GM12878 (cell line): ENCODE results near the gene KLHL35. TPM values are rescaled to one million over a fixed set of nuclear protein-coding genes. Genes with fewer than 3 reads are reported as not detected.

Experiments
- ATF3 ChIP-seq: IDR thresholded peaks from 2 replicates; pipeline ENCODE4 v1.6.1; 2011; ENCODE audit warnings: low read depth, mild to moderate bottlenecking, low read length, moderate library complexity, borderline replicate concordance; ENCODE audit errors: extremely low read depth
- BHLHE40 ChIP-seq, 2 experiments: fragments of 450-650 bp in 1 of 2; IDR thresholded peaks; 2 replicates each; pipeline ENCODE4 v1.6.1; 2011 to 2017; ENCODE audit warnings: low read depth in 2 of 2, borderline replicate concordance in 1 of 2, improper control_type of control experiment in 1 of 2, low read length in 1 of 2, mild to moderate bottlenecking in 1 of 2
- CBX3 ChIP-seq: fragments of 200-600 bp; sonication (generic); IDR thresholded peaks from 2 replicates; pipeline ENCODE4 v1.6.1; 2016; ENCODE audit warnings: low read depth, borderline replicate concordance
- CHD4 ChIP-seq: fragments of 200-600 bp; sonication (generic); IDR thresholded peaks from 2 replicates; pipeline ENCODE4 v1.6.1; 2016; ENCODE audit warnings: mild to moderate bottlenecking
- DPF2 ChIP-seq: fragments of 450-650 bp; IDR thresholded peaks from 2 replicates; pipeline ENCODE4 v1.6.1; 2017; ENCODE audit warnings: mild to moderate bottlenecking
- EED ChIP-seq: sonication (generic); IDR thresholded peaks from 2 replicates; pipeline ENCODE4 v1.6.1; 2016; ENCODE audit warnings: antibody characterized with exemption, low read depth
- EP300 ChIP-seq, 2 experiments: fragments of 150-350 bp in 1 of 2; IDR thresholded peaks; 2 replicates each; pipeline ENCODE4 v1.6.1; 2011 to 2012; ENCODE audit warnings: low read depth in 2 of 2, low read length in 2 of 2, borderline replicate concordance in 1 of 2, improper control_type of control experiment in 1 of 2, inconsistent platforms in 1 of 2; ENCODE audit not compliant: control insufficient read depth in 1 of 2
- EZH2 ChIP-seq: IDR thresholded peaks from 2 replicates; pipeline ENCODE4 v1.6.1; 2012; ENCODE audit warnings: low read depth, mild to moderate bottlenecking, control low read depth, inconsistent platforms, low read length, borderline replicate concordance; ENCODE audit not compliant: control insufficient read depth
- IKZF1 ChIP-seq: fragments of 450-650 bp; conservative IDR thresholded peaks from 2 replicates; pipeline ENCODE4 v1.6.1; 2017; ENCODE audit warnings: antibody characterized with exemption, mild to moderate bottlenecking
- JUNB ChIP-seq: IDR thresholded peaks from 2 replicates; pipeline ENCODE4 v1.6.1; 2016; ENCODE audit warnings: antibody characterized with exemption, mild to moderate bottlenecking
- MXI1 ChIP-seq: fragments of 150-350 bp; IDR thresholded peaks from 2 replicates; pipeline ENCODE4 v1.6.1; 2011; ENCODE audit warnings: low read depth, mild to moderate bottlenecking, inconsistent platforms, low read length, improper control_type of control experiment
- NFXL1 ChIP-seq: fragments of 450-650 bp; IDR thresholded peaks from 2 replicates; pipeline ENCODE4 v1.6.1; 2017; ENCODE audit warnings: antibody characterized with exemption, mild to moderate bottlenecking, borderline replicate concordance
- NFYA ChIP-seq: IDR thresholded peaks from 2 replicates; pipeline ENCODE4 v1.6.1; 2011; ENCODE audit warnings: low read depth, mild to moderate bottlenecking, low read length, improper control_type of control experiment, borderline replicate concordance
- NR2C1 ChIP-seq: fragments of 450-650 bp; IDR thresholded peaks from 2 replicates; pipeline ENCODE4 v1.6.1; 2017; ENCODE audit warnings: antibody characterized with exemption, mild to moderate bottlenecking, moderate library complexity
- POLR2A ChIP-seq: IDR thresholded peaks from 2 replicates; pipeline ENCODE4 v1.6.1; 2011; ENCODE audit warnings: low read depth, mild to moderate bottlenecking, low read length
- RAD21 ChIP-seq: IDR thresholded peaks from 2 replicates; pipeline ENCODE4 v1.6.1; 2011; ENCODE audit warnings: mild to moderate bottlenecking, low read depth, low read length, moderate library complexity; ENCODE audit not compliant: insufficient read depth
- RAD51 ChIP-seq: fragments of 450-650 bp; IDR thresholded peaks from 2 replicates; pipeline ENCODE4 v1.6.1; 2016; ENCODE audit warnings: moderate library complexity, mild to moderate bottlenecking, inconsistent platforms
- SKIL ChIP-seq: fragments of 450-650 bp; IDR thresholded peaks from 2 replicates; pipeline ENCODE4 v1.6.1; 2017; ENCODE audit warnings: mild to moderate bottlenecking, low read depth, inconsistent platforms; ENCODE audit not compliant: poor library complexity, severe bottlenecking
- SP1 ChIP-seq: IDR thresholded peaks from one replicate; pipeline ENCODE4 v1.6.1; 2011; ENCODE audit warnings: low read depth, low read length
- SRF ChIP-seq, 2 experiments: IDR thresholded peaks; 2 replicates each; pipeline ENCODE4 v1.6.1; 2011; ENCODE audit warnings: low read depth in 2 of 2, low read length in 2 of 2, mild to moderate bottlenecking in 1 of 2, moderate library complexity in 1 of 2
- SUZ12 ChIP-seq: fragments of 200-600 bp; sonication (generic); IDR thresholded peaks from one replicate; pipeline ENCODE4 v1.6.1; 2018; ENCODE audit warnings: antibody characterized with exemption, mild to moderate bottlenecking; ENCODE audit not compliant: unreplicated experiment
- TCF3 ChIP-seq: IDR thresholded peaks from 2 replicates; pipeline ENCODE4 v1.6.1; 2012; ENCODE audit warnings: low read depth, mild to moderate bottlenecking, low read length, borderline replicate concordance; ENCODE audit not compliant: insufficient read depth
- WRNIP1 ChIP-seq: IDR thresholded peaks from 2 replicates; pipeline ENCODE4 v1.6.1; 2011; ENCODE audit warnings: low read depth, low read length, improper control_type of control experiment, borderline replicate concordance
- ZBTB40 ChIP-seq: fragments of 450-650 bp; IDR thresholded peaks from 2 replicates; pipeline ENCODE4 v1.6.1; 2016; ENCODE audit warnings: mild to moderate bottlenecking, moderate library complexity, borderline replicate concordance
- polyA plus RNA-seq, 11 experiments: library from polyadenylated mRNA; depleted of rRNA in 4 of 11; unstranded in 6 of 11; stranded (reverse) in 5 of 11; fragments of >200 nt; fragmentation: Nextera tagmentation in 4 of 11; fragmentation: Illumina TruSeq in 1 of 11; extraction: Ambion mirVana in 4 of 11; extraction: Trizol in 1 of 11; gene quantifications; 1 replicate in 1 of 11; 2 replicates in 10 of 11; pipeline versions ENCODE4 v1.2.1 to v1.2.3, GENCODE V29; 2011 to 2016; ENCODE audit warnings: inconsistent platforms in 2 of 11, missing spikeins in 2 of 11, low read depth in 1 of 11
- total RNA-seq, 4 experiments: library from RNA; depleted of rRNA in 3 of 4; stranded (reverse); fragments of >200 nt in 3 of 4; fragmentation: Illumina TruSeq in 1 of 4; extraction: Trizol in 1 of 4; gene quantifications; 2 replicates each; pipeline versions ENCODE4 v1.2.1 to v1.2.3, GENCODE V29; 2013 to 2021

The KLHL35 gene
- total and polyA plus RNA-seq, 10 of the 15 experiments (the other 5 are each of a cell fraction or from before 2014, with no cell fraction given) = 0.04 to 0.34 (median 0.13) TPM; not detected in 1

GRCh38 chr11:75399344-75400145 is 33.5 kb downstream of the KLHL35 start, which contains the start of gene RPS3 (continued):
- TF ChIP-seq NFYA = no peak
- peak; percentile 91 for TF ChIP-seq MXI1
- no peak for TF ChIP-seq JUNB
- TF ChIP-seq SP1 = peak; percentile 21
- peak; percentile 84 for TF ChIP-seq NR2C1
- no peak for TF ChIP-seq EED
- TF ChIP-seq DPF2 = peak; percentile 54; the same call in 1 of the 2 replicates
- TF ChIP-seq SUZ12 = no peak
- TF ChIP-seq ATF3 = peak; percentile 52; the same call in 1 of the 2 replicates
- TF ChIP-seq EP300 (IDR thresholded peaks at IDR 0.05; ENCODE audit: borderline replicate concordance in 1 of 2, control insufficient read depth in 1 of 2, low read depth in 2 of 2, low read length in 2 of 2) = peak in 1 of 2 experiments; percentile 54; a peak in 1 of 4 replicates
- TF ChIP-seq TCF3 = peak; percentile 63; the same call in 1 of the 2 replicates
- peak in 1 of 2 experiments; percentile 73; a peak in 1 of 4 replicates for TF ChIP-seq SRF (IDR thresholded peaks at IDR 0.05; ENCODE audit: low read depth in 2 of 2, low read length in 2 of 2)
- TF ChIP-seq ZBTB40 = peak; percentile 93
- TF ChIP-seq BHLHE40 (IDR thresholded peaks at IDR 0.05; ENCODE audit: borderline replicate concordance in 1 of 2, low read depth in 2 of 2, low read length in 1 of 2) = peak; percentile 73 to 81; a peak in 3 of 4 replicates
- peak; percentile 92 for TF ChIP-seq IKZF1
- TF ChIP-seq EZH2 = no peak
- peak; percentile 100 for TF ChIP-seq POLR2A
- TF ChIP-seq WRNIP1 = no peak
- no peak for TF ChIP-seq CHD4
- no peak for TF ChIP-seq CBX3
- no peak for TF ChIP-seq RAD21
- no peak for TF ChIP-seq RAD51
- no peak for TF ChIP-seq NFXL1
- no peak for TF ChIP-seq SKIL
